ENCODE data around the gene WWC2.

GRCh38 chr4:183337833-183338232, 238.8 kb downstream of the WWC2 start:
- TF ChIP-seq POLR2A (IDR thresholded peaks at IDR 0.05) = no peak
- TF ChIP-seq CTCF (IDR thresholded peaks at IDR 0.05) = no peak

Data from esophagus squamous epithelium (tissue), 4 donors.